Prostate gland (tissue), 2 donors: ENCODE data around the gene LYPD5. TPM values are rescaled to one million over a fixed set of nuclear protein-coding genes. Genes with fewer than 3 reads are reported as not detected.

ENCODE experiments used
- DNase-seq: peaks from one replicate; pipeline ENCODE4 v3.0.0-alpha.2; 2019; ENCODE audit warnings: low spot score
- H3K27ac ChIP-seq, 2 donors: fragments of 200-600 bp; sonication (generic); 2 replicates each; pipeline ENCODE4 v1.5.1; 2017 to 2019
- H3K27me3 ChIP-seq: fragments of 200-600 bp; sonication (generic); replicated peaks from 2 replicates; pipeline ENCODE4 v1.5.1; 2019; ENCODE audit not compliant: insufficient read depth
- H3K36me3 ChIP-seq, 2 donors: fragments of 200-600 bp; sonication (generic); 1 replicate in 1 of 2; 2 replicates in 1 of 2; pipeline versions ENCODE4 v1.5.1 to v1.8.1; 2017 to 2019
- H3K4me1 ChIP-seq: fragments of 200-600 bp; sonication (generic); replicated peaks from 2 replicates; pipeline ENCODE4 v1.5.1; 2019
- H3K4me3 ChIP-seq, 2 donors: fragments of 200-600 bp; sonication (generic); 2 replicates each; pipeline ENCODE4 v1.5.1; 2017 to 2019
- H3K9me3 ChIP-seq: fragments of 200-600 bp; sonication (generic); 2 replicates; pipeline ENCODE4 v1.5.1; 2017
- CTCF ChIP-seq, 4 experiments: fragments of 200-600 bp in 2 of 4; fragments of 450-650 bp in 2 of 4; sonication (generic) in 2 of 4; IDR thresholded peaks; 1 replicate in 3 of 4; 2 replicates in 1 of 4; pipeline ENCODE4 v1.5.1; 2016 to 2019; ENCODE audit warnings: antibody characterized with exemption in 4 of 4, mild to moderate bottlenecking in 2 of 4, moderate library complexity in 2 of 4
- POLR2A ChIP-seq: fragments of 450-650 bp; IDR thresholded peaks from one replicate; pipeline ENCODE4 v1.6.1; 2016; ENCODE audit warnings: antibody characterized with exemption, mild to moderate bottlenecking
- POLR2AphosphoS5 ChIP-seq: sonication (generic); formaldehyde crosslinking; IDR thresholded peaks from one replicate; pipeline ENCODE4 v1.6.1; 2017; ENCODE audit warnings: antibody characterized with exemption
- WGBS: methylation state at CpG from one replicate; pipeline ENCODE4 v1.1.5; 2018; 5-methylcytosine and 5-hydroxymethylcytosine counted together
- intact Hi-C: fragments of 100-400 bp; cut with DNase I; formaldehyde crosslinking; loops from one replicate; pipeline ENCODE4 v1.14.2; 2022
- total RNA-seq, 2 donors: library from RNA; depleted of rRNA; stranded (reverse); fragments of >200 nt; gene quantifications; one replicate each; pipeline ENCODE4 v1.1.0, GENCODE V29; 2016

LYPD5 gene
- total RNA-seq, 2 donors from 2014 or later: 2.7 to 6.2 TPM

- no peak for TF ChIP-seq POLR2A
- TF ChIP-seq POLR2AphosphoS5: no peak
- no peak for TF ChIP-seq CTCF (IDR thresholded peaks at IDR 0.05)
- no peaks in the 10 kb centered on the region for H3K36me3 ChIP-seq
- peaks cover 3% of the 10 kb centered on the region for H3K4me1 ChIP-seq
- no peaks in the 10 kb centered on the region for H3K9me3 ChIP-seq
- WGBS: 91% methylated on average over 14 of the region's 14 CpGs
- no peaks in the 10 kb centered on the region for H3K27me3 ChIP-seq
- intact Hi-C loops: no loop called here
- DNase-seq: no peak
- H3K4me3 ChIP-seq: no peak overlapping the region
- no peak overlapping the region for H3K27ac ChIP-seq
Measured at GRCh38 chr19:43781630-43782310, 20.5 kb downstream of the LYPD5 start.

GRCh38 chr19:43780706-43781525 is 21.3 kb downstream of the LYPD5 start, which contains the start of gene KCNN4:
Gene KCNN4 (minus strand): TSS chr19:43780973. CDS start chr19:43780861, 112 bp downstream.
- 18% methylated on average over 19 of the region's 19 CpGs for WGBS
- peak within 1 kb of the TSS; percentile 75 to 82 for H3K27ac ChIP-seq

GRCh38 chr19:43779820-43780219 is 22.4 kb downstream of the LYPD5 start:
- no peaks in the 10 kb centered on the region for H3K36me3 ChIP-seq
- intact Hi-C loops: no loop called here
- WGBS: 18% methylated on average over 3 of the region's 3 CpGs
- TF ChIP-seq CTCF (IDR thresholded peaks at IDR 0.05) (peak in 2 of 4 experiments; percentile 46 to 49), POLR2A (peak; percentile 16), POLR2AphosphoS5 (no peak)
- H3K4me1 ChIP-seq: peaks cover 3% of the 10 kb centered on the region
- H3K9me3 ChIP-seq: no peaks in the 10 kb centered on the region
- no peak for DNase-seq
- peak overlapping the region; percentile 34 for H3K4me3 ChIP-seq
- no peaks in the 10 kb centered on the region for H3K27me3 ChIP-seq
- peak overlapping the region; percentile 75 to 82 for H3K27ac ChIP-seq

More at GRCh38 chr19:43780706-43781525, 21.3 kb downstream of the LYPD5 start, which contains the start of gene KCNN4:
- intact Hi-C loops: no loop called here
- H3K36me3 ChIP-seq: no peaks in the 10 kb centered on the region
- DNase-seq: no peak
- H3K4me1 ChIP-seq: peaks cover 3% of the 10 kb centered on the region
- no peaks in the 10 kb centered on the region for H3K27me3 ChIP-seq
- H3K9me3 ChIP-seq: no peaks in the 10 kb centered on the region
- H3K4me3 ChIP-seq: peak within 1 kb of the TSS; percentile 34
- TF ChIP-seq POLR2AphosphoS5 (no peak), POLR2A (peak; percentile 70), CTCF (IDR thresholded peaks at IDR 0.05) (no peak)

- peak overlapping the region; percentile 75 to 82 for H3K27ac ChIP-seq
- 30% methylated on average over 13 of the region's 16 CpGs for WGBS
- peaks cover 3% of the 10 kb centered on the region for H3K4me1 ChIP-seq
- intact Hi-C loops: no loop called here
- H3K36me3 ChIP-seq: no peaks in the 10 kb centered on the region
- no peaks in the 10 kb centered on the region for H3K9me3 ChIP-seq
- peak overlapping the region; percentile 34 for H3K4me3 ChIP-seq
- H3K27me3 ChIP-seq: no peaks in the 10 kb centered on the region
- DNase-seq: peak; percentile 63
- TF ChIP-seq POLR2A (peak; percentile 29), CTCF (IDR thresholded peaks at IDR 0.05) (no peak), POLR2AphosphoS5 (peak; percentile 23)
Measured at GRCh38 chr19:43779147-43779819, 23.0 kb downstream of the LYPD5 start.
